Limb (tissue), 2 donors: Measurements from ENCODE around the gene GOT2.
"Not testable (repeated sequence)": the region's sequence is repeated elsewhere in the genome, so short reads cannot be mapped to it uniquely, and the experiment has no call there.

ENCODE experiments used
- DNase-seq, 2 donors: peaks; one replicate each; pipeline ENCODE4 v3.0.0-alpha.2; 2016; ENCODE audit errors: extremely low spot score in 2 of 2

The GOT2 gene

DNA sequence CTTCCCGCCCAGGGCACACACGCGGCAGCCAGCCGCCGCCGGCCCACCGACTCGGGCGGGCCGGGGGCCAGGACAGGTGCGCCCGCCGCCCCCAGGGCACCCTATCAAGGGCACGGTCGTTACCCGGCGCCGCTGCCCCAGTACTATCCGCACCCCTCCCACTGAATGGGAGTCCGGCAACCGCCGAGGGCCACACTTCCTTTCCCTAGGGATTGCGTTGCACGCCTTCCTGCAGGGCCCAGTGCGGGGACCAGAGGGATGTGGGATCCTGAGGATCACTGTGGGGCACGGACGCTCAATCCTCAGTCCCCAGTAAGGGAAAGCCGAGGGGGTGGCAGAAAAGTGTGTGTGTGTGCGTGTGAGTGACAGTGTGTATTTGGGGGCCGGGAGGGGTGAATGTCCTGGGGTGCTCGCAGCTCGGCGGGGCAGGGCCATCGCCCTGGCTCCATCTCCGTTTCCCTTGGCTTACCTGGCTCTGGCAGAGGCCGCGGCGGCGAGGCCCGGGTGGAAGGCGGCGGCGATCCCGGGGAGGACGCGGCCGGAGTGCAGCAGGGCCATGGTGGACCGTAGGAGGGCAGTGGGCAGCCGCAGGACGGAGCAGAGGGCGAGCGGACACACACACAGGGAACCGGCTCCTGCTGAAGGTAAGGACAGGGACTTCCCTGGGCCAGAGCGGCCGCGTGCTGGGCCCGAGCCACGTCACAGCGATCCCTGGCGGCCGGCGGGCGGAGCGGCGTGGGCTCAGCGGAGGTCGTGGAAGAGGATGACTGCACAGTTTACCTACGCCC is at the start of gene GOT2:
Gene GOT2 (minus strand): TSS at position 646 of the 788 bp plus-strand sequence. CDS start 88 bp downstream, at position 558.
- DNase-seq, result peak; percentile 74 to 92

DNA sequence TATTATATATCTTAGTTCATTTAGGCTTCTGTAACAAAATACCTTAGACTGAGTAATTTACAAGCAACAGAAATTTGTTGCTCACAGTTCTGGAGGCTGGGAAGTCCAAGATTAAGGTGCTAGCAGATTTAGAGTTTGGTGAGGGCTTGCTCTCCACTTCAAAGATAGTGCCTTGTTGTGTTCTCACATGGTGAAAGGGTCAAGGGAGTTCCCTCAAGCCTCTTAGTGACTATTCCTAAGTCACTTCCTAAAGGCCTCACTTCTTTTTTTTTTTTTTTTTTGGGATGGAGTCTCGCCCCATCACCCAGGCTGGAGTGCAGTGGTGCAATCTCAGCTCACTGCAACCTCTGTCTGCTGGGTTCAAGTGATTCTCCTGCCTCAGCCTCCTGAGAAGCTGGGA is 45.2 kb upstream of the GOT2 start:
- DNase-seq, result not testable (repeated sequence)

DNA sequence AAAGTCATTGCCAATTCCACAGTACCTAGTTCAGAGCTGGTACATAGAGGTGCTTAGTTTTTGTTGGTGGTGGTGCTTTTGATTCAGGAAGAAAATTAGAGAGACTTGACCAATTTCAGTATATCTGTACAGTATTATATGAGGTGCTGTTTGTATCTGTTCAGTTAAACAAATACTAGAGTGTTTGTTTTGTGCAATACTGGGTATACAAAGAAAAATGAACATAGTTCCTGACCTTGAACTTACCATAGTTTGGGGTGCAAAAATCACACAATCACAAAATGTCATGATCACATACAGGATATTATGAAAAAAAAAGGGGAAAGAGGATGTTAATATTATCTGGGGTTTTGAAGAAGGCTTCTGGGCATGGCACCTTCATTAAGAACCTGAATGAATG is 39.8 kb upstream of the GOT2 start:
- DNase-seq, result no peak

DNA sequence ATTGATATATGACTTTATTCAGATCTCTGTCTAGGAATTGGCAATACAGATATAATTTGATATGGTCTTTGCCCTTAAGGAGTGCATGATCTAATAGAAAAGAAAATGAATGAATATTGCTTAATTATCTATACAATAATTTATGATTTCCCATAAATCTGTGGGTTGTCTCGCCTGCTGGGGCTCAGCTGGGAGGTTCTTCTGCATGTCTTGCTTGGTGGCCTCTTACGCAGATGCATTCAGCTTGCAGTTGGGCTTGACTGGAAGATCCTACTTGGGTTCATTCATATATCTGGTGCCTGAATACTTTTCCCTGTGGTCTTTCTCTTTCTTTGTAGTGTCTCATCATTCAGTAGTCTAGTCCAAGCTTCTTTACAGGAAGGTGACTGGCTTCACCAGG is 34.0 kb upstream of the GOT2 start:
- no peak for DNase-seq

DNA sequence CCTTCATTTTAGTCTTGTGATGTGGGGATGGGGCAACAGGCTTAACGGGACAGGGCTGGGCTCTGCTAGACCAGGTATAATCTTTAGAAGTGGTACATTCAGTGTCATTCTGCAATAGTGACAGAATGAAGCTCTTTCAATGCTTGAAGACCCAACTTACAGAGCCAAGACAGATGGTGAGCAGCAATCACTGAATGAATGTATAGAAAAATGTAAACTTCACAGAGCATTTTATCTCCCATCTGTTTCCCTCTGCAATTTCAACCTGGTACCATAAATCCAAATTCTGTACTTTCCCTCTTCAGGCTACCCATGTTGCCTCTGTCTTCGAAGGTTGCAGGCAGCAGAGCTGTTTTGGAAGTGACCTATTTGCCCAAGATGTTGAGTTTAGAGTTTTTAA is 33.5 kb upstream of the GOT2 start:
- no peak for DNase-seq

DNA sequence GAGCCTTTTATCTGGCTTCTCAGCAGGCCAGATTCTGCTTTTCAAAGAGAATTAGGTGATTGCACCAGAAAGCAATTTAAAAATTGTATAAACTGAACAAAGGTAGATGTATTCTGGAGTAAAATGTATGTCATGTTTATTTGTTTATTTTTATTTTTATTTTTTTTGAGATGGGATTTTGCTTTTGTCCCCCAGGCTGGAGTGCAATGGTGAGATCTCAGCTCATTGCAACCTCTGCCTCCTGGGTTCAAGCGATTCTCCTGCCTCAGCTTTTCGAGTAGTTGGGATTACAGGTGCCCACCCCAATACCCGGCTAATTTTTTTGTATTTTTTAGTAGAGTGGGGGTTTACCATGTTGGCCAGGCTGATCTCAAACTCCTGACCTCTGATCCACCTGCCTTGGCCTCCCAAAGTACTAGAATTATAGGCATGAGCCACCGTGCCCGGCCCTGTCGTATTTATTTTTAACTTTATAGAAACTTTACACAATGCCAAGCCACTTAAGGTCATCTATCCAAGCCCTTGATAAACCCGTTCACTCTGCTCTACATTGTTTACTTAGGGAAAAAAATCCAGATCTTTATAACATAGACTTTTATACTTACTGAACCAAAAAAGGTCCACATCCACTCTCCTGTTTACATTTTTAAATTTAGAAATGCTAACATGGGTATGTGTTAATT is 22.7 kb upstream of the GOT2 start:
- DNase-seq, result no peak

DNA sequence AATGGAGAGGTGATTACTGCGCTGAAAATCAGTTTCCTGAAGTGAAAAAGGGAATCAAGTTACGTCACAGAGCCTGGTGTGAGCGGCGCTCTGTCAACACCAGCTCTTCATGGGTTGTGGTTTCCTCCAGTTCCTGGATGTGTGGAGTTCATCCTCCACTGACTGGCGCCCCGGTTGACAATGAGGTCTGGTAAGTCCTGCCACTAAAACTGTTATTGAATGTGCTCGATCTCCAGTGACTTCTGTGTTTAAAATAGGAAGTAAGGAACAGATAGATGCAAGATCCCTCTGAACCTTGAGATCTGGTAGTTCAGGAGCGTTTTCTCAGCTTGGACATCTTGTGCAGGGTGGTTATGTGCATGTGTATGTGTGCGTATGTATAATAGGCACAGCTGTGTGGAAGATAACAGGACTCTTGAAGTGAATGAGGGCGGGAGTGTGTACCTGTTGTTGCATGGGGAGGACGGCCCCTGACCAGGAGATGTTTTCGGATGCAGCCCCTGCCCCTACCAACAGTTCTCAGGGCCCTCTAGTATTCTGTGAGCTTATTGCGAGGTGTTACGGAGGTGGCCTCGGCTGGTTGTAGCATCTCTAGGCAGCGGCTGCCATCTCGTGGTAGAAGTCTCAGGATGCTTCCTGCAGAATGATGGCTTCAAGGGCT is 22.0 kb upstream of the GOT2 start:
- DNase-seq, result peak; percentile 58 to 78

DNA sequence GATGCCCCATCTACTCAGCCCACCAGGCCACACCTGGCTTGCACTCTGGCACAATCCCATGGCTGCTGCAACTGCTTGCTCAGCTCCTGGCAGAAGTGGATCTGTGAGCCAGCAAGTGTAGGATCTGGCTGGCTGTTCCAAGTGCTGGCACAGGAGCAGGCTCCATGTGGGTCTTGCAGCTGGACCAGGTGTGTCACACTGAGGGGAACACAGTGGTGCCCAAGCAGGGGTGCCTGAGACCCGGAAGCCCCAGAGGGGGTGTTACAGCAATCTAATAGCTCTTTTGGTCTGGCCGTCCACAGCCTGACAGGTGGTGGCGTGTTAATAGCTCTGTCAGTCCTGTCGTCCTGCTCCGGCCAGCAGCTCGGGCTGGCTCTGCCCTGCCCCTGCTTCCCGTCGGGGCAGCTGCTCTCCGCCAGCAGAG is 19.6 kb upstream of the GOT2 start:
- DNase-seq, result no peak

DNA sequence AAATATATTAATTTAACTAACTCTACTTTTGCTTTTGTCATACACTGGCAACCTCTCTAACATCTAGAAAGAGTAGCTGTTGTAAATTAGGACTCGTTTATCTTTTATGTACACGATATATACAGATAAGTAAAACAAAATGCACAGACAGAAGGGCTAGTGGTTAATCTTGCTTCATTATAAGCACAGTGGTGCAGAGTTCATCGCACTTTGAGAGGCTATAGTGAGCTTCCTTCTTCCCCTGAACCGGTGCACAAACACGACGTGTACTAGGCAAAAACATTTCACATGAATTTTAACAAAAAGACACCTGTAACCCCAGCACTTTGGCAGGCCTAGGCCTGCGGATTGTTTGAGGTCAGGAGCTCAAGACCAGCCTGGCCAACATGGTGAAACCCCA is 10.4 kb upstream of the GOT2 start:
- DNase-seq, result no peak

DNA sequence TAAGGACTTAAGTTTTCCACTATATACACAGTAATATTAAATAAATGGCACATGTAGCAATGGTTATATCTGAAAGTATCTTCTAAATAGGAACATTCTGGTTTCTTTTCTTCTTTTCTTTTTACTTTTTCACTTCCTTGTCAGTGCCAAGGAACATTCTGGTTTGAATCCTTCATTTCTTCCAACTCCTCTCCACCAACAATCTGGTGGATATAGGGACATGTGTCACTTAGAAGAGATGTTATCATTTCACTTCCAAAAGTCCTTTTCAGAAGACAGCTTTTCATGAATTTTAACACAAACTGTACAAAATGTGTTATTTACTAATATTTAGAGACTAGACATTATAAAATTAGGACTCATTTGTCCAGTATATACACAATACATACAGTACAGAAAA is 7.9 kb upstream of the GOT2 start:
- DNase-seq, result no peak

DNA sequence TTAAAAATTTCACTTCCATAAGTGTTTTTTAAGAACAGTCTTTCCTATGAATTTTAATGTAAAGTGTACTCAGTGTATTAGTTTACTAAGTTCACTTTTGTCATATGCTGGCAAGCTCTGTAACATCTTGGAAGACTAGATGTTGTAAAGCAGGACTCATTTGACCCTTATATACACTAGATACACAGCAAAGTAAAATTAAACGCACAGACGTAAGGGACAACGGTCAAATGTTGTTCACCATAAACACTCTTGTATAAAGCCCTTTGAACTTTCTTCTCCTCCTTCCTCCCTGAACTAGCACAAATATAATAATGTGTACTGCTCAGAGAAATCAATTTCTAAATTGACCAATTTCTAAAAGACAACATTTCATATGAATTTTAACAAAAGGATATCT is 7.0 kb upstream of the GOT2 start:
- DNase-seq, result no peak

DNA sequence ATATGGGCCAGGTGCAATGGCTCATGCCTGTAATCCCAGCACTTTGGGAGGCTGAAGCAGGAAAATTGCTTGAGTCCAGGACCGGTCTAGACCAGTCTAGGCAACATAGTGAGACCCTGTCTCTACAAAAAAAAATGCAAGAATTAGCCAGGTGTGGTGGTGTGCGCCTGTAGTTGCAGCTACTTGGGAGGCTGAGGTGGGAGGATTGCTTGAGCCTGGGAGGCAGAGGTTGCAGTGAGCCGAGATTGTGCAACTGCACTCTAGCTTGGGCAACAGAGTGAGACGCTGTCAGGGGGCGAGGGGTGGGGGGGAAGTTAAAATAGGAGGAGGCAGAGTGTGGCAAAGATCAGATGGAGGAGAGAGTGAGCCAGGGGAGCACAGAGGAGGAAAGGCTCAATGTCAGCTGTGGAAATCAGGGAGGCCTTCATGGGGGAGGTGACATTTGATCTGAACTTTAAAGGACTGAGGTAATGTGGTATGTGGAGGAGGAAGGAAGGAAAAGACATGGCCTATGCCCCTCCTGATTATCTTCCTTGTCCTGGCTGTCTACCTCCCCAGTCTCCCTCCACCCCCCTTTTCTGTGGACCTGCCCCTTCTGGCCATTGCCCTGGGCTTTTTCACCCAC is 4.7 kb upstream of the GOT2 start:
- no peak for DNase-seq

DNA sequence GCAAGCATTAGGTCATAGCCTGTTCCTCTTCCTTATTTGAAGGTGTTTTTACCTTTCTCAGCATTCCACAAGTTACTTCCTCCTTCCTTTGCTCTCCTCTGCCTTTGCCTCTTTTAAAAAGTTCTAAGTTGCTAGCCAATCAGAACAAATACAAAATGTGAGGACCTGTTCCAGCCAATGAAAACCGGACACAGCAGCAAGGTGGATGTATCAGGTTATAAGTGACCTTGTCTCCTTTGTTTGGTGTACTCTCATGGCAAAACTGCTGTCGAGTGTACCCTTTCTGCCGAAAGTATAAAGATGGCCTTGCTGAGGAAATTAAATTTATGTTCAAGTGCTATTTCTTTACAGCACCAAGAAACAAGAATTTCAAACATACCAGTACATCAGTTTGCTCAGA is 2.2 kb upstream of the GOT2 start:
- not testable (repeated sequence) for DNase-seq

DNA sequence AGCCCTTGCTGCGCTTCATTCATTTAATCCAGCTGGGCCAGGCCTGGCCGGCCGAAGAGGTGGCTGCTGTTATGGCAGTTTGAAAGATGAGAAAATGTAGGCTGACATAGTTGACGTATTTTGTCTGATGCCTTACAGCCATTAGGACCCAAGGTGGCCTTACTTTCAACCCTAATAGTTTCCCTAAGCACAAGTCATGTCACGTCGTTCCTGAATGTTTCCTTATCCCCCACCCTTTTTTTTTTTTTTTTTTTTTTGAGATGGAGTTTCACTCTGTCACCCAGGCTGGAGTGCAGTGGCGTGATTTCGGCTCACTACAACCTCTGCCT is 307 bp upstream of the GOT2 start:
- no peak for DNase-seq

DNA sequence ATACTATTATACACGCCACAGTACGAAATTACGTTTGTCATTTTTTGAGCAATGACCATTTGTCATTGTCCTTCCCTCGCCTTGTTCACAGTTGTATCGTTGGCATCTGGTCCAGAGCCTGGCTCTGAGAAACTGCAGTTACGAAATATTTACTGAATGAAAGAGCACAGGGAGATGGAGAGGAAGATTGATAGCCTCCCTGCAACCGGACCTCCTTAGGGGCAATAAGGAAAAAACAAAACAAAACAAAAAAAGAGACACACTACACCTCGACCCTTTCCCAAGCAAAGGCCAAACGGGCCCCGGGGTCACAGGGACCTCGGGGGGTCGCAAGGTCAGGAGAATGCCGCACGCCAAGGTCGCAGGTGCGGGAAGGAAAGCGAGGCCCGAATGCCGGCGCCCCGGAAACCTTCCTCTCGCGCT is 857 bp downstream of the GOT2 start:
- DNase-seq, result no peak

DNA sequence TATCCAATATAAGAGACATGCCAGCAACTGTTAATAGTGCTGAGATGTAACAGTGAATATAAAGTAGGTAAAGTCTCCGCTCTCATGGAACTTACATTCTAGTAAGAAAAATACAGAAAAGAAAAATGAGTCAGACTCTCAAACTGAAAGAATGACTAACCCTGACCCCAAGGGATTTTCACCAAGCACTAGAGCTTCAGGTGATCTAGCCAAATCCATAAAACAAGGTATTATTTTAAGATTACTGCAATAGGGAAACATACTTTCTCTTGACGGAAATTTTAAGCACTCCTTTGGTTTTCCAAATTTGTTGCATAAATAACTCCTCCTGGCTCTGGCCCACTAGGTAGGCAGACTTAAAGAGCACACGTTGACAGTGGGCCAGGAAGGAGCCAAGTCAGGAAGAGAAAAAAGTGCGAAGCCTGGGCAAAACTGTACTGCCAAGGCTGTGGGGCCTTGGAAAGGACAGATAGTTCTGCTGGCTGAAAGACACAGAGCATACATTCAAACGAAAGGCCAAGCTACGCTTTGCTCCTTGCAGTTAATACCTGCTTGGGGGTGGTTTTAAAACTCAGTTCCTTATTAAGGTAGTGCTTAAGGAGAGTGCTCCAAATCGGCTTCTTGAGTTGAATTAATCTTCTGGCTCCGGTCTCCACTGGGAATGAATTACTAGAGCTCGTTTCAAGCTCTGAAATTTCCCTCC is 1.4 kb downstream of the GOT2 start:
- DNase-seq, result peak in 1 of 2 donors; percentile 43

DNA sequence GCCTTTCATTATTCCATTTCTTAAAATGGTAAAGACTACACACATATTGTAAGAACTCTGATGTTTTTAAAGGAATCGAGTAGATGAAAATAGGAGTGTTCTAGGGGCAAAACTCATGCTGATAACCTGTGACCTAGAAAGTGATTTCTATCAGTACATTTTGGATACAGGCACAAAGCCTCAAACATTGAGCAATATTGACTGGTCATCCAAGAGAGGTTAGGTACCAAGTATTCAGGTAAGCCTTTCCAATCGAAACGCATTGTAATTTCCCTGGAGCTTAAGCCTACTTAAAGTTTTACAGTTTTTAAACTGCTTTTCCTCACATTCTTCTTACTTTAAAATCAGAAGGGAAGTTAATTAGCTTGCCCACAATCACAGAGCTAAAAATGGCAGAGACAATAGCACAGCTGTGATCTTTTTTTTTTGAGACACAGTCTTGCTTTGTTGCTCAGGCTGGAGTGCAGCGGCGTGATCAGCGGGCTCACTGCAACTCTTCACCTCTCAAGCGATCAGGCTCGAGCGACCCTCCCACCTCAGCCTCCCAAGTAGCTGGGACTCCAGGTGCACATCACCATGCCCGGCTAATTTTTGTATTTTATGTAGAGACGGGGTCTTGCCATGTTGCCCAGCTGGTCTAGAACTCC is 3.3 kb downstream of the GOT2 start:
- DNase-seq, result no peak

DNA sequence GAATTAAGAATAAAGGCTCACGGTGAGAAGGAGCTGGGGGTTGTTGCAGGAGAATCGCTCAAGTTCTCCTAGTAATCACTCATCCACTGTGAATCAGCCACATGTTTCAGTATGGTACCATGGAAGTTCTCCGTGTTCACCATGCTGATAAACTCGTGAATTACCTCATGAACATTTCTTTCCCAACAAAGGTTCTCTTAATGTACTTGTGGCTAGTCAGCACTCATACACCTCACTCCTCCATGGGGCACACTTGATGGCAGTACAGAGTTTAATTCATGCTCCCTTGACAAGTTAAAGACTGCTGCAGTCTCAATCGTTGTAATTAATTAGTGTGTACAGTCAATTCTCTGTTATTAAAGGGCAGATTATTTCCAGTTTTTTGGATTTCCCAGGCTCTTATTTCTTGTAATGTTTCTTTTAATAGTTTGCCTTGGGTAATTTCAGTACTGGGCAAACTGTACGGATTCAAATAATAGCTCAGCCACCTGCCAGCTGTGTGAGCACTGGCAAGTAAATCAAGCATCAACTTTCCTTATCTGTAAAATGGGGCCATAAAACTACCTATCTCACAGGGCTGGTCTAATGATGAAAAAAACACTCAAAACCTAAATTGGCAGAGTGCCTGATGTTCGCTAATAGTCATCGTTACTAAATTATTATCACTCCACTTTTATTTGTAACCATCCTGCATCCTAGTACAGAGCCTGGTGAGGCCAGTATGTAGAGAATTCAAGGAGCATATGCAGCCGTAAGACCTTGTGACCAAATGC is 6.1 kb downstream of the GOT2 start:
- DNase-seq, result no peak

DNA sequence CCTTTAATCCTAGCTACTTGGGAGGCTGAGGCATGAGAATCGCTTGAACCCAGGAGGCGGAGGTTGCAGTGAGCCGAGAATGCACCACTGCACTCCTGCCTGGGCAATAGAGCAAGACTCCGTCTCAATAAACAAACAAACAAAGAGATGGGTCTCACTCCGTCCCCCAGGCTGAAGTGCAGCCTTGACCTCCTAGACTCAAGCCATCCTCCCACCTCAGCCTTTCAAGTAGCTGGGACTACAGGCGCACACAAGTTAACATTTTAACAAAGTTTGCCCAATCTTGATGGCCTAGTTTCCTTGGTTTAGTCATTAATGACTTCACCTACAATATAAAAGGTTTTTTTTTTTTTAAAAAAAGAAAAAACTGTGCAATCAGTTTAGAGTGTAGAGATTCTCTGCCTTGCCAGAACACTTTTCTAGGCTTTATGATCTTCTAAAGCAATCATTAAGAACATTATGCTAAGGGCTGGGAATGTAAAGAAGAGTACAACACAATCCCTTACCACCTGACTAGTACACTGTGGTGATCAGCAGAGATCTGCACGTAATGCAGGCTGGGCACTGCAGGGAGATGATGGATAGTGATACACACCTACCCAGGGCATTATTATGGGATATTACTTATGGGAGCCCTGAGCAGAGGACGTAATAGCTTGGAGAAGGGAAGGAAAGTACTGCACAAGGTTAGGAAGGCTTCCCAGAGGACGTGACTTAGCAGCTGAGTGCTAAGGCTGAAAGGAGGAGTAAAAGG is 6.9 kb downstream of the GOT2 start:
- DNase-seq, result no peak

DNA sequence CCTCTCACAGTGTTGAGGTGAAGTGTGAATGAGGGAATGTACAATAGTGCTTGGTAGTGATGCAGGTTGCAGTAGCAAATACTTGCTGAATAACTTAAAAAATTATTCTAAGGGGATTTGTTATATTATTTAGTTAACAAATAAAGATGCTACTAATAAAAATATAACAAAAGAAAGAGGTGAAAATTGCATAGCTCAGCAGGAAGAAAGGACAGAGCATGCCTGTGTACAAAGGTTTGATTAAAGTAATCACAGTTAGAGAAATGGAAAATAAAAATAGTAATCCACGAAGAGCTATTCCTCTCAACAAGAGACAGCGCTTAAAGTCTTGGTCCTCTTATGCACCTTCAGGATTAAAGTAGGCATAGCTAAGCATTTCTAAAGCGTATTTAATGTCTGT is 11.0 kb downstream of the GOT2 start:
- DNase-seq, result no peak
